Islet of Langerhans (tissue), 1 donor: ENCODE measurements around the gene SH2D4B.

Source experiments
- FAIRE-seq: peaks from one replicate; lab custom pipeline; 2011; peaks lifted over from hg19 to GRCh38; lab: Jason Lieb, UNC

Gene SH2D4B

DNA sequence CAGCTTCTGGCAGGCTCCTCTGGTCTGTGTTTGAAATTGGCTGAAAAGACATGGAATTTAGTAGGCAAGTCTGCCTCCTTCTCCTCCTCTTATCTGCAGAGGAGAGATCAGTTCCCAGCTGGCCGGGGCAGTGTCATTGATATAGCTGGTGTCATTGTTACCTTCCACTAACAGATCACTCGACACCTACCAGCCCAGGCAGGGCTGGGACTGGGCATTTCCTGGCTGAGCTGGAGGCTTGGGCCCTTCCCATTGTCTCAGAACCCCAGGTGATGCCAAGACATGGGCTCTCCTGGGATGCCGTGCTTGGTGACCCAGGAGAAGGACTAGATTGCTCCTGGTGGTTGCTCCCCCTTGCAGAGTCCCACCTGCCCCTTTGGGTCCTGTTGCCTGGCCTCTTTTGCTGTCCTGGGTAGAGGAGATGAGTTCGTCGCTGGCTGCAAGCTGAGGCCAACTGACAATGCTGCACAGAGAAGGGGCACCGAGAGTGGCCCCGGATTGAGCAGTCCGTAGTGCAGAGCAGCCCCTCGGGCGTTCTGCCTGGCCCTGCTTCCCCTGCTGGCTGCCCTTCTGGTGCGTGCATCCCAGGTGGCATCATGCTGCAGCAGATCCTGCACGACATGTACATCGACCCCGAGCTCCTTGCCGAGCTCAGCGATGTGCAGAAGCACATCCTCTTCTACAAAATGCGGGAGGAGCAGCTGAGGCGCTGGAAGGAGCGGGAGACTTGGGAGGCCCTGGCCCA lies at the start of gene SH2D4B:
Gene SH2D4B (plus strand): TSS at position 167 of the 745 bp plus-strand sequence. CDS start 430 bp downstream, at position 597.
- FAIRE-seq = no peak

DNA sequence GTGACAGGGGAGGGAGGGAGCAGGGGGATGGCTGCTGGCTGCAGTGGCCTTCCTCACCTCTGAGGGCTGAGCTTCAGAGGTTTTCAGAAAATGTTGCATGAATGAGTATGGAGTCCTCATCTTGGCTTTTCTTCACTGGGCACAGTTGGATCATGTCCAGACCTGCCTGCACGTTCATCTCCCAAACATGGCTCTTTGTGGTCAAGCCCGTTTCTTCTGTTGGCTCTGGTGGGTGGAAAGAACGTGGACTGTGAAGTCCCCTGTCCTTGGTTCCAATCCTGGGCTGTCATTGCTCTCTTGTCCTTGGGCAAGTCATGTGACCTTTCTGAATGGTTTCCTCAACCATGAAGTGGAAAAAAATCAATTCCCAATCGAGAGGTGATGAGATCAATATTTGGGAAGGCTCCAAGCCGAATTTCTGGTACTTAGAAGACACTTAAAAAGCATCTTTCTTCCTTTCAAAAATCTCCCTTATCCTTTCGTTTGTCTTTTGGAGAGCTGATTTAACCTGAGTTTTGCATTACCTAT lies 49.1 kb upstream of the SH2D4B start:
- FAIRE-seq = no peak

DNA sequence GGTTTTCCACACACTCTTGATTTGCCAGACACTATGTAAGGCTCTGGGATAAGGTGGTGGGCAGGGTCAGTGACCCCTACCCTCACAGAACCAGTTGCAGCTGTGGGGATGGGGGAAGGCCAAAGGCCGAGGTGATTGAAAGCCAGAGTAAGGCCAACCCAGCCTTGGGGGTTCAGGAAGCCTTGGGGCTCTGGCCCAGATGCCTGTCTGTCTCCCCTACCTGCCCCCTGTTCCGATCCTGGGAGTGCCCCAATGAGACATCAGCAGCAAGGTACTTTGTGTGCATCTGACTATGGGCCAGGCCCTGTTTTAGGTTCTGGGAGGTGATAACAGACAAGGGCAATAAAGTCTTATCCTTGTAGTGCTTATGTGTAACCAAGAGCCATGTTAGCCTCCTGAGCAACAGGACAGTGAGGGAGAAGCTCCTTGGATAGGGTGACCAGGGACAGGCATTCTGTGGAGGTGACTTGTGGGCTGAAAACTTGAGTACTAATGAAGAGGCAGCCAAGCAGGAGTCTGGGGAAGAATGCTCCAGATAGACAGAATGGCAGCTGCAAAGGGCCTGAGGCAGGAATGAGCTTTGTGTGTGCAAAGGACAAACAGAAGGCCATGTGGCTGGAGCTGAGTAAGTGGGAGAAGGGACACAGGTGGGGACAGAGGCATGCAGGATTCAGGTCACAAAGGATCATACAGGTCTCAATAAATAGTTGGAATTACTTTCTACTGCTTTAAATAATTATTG lies 48.2 kb upstream of the SH2D4B start:
- FAIRE-seq = no peak

DNA sequence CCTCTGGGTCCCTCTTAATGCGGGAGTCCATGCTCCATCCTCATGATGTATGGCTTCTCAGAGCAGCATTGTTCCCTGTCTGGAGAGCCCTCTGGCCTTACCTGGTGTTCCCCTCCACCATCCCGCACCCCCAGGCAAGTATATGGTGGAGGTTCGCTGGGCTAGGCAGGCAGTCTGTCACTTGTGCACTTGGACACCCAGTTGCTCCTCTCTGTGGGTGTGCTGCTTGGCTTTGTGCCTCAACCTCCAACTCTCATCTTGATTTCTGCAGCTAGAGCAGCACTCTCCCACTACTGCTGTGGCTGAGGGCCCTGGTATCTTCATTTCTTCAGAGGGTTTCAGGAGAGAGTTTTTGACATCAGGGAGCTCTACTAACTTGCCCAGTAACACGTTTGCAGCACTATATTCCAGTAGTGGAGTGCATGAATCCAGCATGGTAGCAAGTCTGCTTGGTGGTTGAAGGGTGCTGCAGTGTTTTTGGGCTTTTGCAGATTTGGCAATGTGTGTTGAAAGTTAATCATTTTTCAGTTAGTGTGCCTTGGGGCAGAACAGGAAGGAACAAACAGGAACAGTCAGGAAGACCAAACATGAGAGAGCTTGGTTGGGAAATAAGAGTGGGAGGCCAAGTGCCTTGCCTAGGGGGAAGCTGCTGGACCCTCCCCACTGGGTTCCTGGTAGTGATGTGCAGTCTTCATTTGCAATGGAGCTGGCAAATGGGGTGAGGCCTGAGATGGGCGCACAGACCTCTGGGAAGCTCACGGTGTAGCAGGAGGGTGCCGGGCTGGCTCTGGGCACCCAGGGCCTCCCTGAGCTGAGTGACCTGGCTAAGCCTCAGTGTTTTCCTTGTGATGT lies 46.2 kb upstream of the SH2D4B start:
- FAIRE-seq = no peak

DNA sequence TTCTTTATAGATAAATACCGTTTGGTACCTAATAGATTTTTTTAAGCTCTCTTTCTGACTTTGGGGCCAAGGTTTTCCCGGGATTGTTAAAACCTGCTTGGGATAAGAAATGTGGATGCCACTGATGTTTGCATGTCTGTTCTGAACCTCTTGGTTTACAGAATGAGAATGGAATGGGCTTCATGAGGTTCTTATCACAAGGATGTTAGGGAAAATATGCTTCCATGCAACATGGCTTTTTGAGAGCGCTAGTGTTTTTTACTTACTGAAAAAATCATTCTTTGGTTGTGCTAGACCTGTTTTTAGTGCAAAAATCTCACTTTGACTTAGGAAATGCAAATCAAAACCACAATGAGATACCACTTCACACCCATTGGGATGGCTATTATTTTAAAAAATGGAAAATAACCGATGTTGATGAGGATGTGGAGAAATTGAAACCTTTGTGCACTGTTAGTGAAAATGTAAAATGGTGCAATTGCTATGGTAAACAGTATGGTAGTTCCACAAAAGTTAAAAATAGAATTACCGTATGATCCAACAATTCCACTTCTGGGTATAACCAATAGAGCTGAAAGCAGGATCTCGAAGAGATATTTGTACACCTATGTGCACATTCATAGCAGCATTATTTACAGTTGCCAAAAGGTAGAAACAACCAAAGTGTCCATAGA lies 44.7 kb upstream of the SH2D4B start:
- FAIRE-seq = no peak

DNA sequence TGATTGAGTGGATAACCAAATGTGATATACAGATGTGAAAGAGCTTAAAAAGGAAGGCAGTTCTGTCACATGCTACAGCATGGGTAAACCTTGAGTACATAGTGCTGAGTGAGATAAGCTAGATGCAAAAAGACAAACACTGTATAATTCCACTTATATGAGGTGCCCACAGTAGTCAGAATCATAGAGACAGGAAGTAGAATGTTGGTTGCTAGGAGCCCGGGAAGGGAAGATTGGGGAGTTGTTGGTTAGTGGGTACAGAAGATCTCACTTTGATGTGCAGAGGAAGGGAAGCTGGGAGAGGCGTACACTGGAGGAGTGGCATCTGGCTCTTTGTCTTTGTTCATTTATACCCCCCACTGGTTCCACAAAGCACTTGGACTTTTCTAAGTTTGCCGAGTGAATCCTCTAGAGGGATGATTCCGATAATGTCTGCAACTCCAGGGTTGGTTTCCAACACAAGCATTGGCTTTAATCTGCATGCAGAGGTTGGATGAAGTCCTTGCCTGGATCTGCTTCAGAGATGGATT lies 44.1 kb upstream of the SH2D4B start:
- FAIRE-seq = no peak

DNA sequence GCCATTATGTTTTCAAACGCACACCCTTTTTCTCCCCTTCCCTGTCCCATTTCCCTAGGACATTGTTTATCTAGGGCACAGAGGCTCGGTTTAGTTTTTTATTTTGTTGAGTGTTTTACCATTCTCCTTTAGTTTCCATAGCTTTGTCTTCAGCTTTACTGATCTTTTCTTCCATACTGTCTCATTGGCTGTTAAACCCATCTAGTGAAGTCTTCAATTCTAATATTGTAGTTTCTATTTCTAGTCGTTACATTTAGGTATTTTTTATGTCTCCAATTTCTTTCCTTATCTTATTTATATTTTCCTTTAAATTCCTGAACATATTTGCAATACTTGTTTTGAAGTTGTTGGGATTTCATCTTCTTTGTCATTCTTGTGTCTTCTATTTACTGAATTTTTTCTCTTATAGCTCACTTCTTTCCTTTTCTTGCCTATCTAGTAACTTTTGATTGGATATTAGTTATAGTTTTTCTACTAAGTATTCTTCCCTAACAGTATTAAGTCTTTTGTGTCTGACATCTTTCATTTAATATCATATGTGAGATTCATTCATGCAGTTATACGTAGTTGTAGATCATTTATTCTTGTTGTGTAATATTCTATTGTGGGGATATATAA lies 41.0 kb upstream of the SH2D4B start:
- FAIRE-seq = no peak

DNA sequence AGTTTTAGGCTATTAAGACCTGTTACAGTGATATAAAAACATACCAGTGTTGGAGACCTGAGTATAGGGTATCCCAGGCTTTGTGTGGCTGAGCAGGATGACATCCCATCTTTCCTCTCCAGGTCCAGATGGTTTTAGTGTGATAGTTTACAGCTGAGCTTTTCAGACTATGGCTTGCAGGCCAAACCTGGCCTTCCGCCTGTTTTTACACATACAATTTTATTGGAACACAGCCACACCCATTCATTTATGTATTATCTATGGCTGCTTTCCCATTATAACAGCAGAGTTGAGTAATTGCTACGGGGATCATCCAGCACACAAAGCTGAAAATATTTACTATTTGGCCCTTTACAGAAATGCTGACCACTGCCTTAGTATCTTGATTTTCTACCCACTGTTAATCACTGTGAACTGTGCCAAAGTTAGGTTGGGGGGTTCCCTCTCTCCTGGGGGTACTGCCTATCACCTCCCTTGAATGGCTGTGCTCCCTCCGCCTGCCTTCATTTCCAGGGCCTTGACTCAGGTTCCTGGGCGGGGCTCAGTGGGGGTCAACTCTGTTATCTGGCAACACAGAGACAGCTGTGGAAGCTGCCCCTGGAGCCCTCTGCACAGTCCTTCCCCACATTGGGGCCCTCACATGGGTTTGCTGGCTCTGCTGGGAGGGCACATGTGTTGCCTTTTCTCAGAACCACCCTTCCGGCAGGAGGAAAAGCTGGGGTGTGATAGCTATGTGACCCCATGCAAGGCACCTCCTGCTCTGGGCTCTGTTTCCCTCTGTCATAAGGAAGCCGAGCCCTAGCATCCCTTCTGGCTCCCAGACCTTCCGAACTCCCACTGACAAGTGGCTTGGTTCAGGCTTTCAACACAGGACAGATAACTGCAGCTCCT lies 40.3 kb upstream of the SH2D4B start:
- no peak for FAIRE-seq

DNA sequence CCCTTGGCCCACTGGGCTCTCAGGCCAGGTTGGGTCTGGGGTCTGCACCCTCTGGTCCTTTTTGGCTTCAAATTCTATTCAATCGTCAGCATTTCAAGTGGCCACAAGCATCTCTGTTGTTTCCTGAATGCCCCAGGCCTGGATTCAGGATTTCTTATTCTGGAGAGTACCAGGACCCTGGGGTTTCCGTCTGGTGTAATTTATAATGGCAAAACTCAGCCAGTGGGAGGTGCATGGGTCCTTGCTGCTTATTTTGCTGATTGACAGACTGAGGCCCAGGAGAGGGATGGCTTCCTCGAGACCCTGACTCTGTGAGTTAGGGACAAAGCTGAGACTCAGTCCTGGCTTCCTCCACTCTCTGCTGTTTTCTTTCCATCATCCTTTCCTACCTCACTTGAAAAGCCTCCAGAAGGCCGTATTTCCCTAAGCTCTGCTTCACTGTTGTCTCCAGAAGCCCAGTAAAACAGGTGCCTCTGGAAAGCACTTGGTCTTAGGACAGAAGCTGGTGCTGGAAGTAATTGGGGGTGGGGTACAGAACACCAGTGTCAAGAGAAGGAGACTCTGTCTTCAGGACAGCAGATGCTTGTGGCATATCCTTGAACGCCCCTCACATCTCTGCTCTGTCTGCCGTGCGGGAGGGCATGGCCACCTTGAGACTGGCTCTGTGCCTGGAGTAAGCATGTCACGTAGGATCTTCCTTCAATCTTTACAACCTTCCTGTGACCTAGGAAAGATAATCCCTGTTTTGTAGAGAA lies 39.4 kb upstream of the SH2D4B start:
- no peak for FAIRE-seq

DNA sequence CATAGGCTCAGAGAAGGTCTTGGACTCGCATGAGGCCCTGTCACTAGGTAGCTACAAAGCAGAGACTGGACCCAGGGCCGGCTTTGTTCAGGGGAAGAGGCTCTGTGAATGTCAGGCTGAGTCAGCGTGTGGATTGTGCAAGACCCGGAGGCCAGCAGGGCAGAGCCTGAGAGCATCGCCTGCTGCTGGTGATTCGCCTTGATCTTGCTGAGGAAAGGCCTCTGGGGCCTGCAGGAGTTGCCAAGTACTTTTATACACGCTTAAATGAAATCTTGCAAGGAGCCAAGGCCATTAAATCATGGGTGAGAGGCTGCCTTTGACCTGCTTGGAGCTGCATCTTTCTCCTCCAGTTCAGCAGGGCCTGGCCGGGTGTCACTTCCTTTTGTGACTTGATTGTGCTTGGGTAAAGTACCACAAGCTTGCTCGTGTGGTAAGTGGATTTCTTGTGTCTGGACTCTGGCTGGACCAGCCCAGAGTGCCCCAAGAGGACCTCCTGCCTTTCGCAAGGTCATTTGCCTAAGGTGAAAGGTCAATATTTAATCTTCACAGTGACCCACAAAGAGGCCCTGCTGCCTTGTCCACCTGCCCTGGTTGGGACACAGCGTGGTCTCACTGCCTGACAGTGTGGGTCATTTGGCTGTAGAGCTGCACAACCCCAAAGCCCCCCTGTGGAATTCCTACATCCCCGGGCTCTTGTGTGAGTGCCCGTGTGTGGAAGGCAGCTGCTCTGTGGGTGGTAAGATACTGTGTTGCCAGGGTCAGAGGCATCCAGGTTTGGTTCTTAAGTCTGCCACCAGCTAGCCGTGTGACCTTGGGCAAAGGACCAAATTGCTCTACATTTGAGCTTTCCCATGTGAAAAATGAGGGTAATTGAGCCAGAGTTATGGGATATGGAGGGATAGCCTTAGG lies 38.6 kb upstream of the SH2D4B start:
- FAIRE-seq = no peak

DNA sequence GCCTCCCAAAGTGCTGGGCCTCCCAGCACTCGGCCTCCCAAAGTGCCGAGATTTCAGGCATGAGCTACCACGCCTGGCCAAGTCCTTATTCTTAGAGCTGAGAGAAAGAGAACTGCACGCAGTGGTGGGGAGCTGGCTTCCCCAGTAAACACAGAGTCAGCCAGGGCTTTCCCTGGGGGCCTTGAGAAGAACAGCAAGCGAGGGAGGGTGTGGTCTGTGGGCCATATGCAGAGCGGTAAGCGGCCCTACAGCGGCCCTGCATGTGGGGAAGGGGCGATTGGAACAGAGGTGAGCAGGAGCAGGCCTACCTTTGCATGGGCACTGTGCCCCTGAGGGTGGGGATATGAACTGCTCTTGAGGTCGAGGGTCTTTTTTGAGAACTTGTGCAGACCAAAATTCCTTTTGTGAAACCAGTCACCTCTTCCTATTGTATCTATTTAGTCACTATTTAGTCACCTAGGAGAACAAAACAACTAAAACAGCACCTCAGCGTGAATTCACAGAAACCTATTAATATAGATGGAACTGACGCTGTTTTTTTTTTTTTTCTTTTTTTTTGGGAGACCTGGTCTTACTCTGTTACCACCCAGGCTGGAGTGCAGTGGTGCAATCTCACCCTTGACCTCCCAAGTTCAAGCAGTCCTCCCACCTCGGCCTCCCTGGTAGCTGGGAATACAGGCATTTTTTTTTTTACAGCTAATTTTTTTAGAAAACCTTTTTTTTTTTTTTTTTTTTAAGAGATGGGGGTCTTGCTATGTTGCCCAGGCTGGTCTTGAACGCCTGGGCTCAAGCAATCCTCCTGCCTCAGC lies 36.9 kb upstream of the SH2D4B start:
- no peak for FAIRE-seq

DNA sequence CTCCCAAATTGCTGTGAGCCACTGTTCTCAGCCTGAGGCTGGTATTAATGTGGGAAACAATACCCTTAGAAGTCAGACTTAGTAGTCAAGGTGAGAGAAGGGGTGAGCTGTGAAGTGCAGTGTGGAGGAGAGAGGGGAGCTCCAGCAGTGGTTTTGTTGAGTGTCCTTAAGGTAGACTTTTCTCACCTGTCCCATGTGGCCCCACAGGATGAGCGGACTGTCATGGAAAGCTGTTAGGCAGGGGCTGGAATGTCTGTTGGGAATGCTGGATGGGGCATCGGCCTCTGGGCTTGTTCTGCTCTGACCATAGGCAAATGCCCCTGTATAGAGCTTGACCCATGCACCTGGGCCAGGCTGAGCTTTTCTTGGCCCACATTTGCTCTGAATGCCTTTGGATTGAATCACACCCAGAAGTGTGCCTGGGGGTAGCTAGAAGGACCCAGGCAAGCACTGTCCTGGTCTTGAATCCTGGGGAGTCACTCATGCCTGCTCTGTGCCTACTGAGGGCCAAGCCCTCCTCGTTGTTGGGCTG lies 36.3 kb upstream of the SH2D4B start:
- no peak for FAIRE-seq

DNA sequence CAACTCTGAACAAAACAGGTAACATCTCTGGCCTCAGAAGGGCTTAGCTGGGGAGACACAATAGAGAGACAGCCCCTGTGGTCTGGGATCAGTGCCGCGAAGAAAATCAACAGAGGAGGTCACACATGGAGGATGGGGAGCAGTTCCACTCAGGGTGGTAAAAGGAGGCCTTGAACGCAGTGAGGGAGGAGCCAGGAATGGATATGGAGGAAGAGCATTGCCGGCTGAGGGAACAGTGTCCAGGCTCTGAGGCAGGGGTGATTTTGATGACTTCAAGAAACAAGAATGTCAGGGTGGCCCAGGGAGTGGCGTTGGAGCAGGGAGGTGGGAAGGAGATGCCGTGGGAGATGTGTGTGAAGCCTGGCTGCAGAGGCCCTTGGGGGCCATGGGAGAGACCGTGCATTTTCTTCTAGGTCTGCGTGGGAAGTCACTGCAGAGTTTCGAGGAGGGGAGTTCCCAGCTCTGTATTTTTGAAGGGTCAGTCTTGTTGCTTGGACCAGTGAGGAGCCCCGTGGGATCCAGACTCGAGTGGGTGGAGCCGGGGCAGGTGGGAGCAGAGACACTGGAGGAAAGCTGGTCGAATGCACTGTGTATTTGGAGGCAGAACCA lies 35.7 kb upstream of the SH2D4B start:
- no peak for FAIRE-seq

DNA sequence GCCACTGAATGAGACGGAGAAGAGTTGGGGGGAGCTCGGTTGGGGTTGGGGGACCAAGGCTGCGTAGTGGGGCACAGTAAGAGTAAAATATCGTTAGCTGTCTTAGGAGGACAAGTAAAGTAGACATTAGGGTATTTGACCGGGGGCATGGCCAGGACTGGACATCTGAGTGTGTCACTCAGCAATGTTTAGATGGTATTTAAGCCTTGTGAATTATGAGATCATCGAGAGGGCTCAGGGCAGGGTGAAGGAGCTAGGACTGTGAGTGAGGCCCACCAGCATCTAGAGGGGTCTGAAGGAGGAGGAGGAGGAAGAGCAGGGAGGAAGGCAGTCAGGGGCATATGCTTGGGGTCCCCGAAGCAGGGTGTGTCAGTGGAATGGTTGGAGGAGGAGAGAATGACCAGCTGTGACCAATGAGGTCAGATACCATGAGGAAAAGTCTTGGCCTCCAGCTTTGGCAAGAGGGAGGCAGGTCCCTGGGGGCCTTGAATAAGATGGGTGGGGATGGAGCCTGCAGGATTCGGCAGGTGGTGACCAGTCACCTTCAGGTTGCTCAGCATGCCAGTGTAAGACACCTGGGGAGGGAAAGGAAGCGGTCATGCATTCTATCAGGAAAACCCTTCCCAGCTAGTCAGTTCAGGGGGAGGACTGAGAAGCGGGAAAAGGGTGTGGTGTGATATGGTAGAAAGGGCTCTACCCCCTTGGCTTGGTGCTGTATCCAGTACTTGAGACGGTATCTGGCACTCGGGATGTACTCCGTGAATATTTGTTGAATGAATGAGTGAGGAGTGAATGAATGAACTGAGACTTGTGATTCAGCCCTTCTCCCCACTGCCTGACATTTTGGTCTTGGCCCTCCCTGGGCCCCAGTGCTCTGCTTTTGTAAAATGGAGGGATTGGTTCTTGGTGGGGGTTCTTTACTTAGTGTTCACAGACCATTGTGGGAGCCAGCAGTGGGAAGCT lies 34.8 kb upstream of the SH2D4B start:
- no peak for FAIRE-seq

DNA sequence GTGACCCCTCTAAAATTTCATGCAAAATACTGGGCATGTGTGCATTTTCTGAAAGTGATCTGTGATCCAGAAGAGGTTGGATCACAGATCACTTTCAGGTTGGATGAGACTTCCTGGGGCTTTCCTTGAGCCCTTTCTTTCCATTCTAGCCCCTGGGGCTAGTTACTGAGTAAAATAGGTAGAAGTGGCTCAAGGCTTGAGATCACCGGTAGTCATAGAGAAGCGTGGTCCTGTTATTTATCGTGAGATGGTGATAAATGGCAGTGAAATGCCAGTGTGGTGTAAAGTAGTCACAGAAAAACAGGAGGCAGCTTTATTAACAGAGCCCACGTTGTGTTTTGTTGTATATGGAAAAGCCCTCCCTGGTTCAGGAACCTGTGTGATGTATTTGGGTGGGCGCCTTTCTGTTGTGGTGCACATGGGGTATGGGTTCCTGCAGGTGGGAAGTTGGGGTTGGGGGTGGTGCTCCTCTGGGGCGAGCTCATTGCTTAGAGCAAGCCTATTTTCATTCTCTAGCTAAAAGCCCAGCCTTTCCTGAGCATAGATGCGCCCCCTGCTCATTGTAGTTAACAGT lies 34.0 kb upstream of the SH2D4B start:
- no peak for FAIRE-seq
